PFSK-1 (cell line): ENCODE measurements around the gene CCL8.

Experiments used
- FOXP2 ChIP-seq: optimal IDR thresholded peaks from 2 replicates; pipeline ENCODE3; 2011; ENCODE audit warnings: borderline replicate concordance, control low read depth, inconsistent platforms; ENCODE audit not compliant: insufficient read depth; ENCODE audit errors: extremely low read length, extremely low read depth
- POLR2AphosphoS5 ChIP-seq: IDR thresholded peaks from 2 replicates; pipeline ENCODE4 v1.6.1; 2012; ENCODE audit warnings: low read depth, mild to moderate bottlenecking, control low read depth, low read length, moderate library complexity
- SIN3A ChIP-seq: IDR thresholded peaks from 2 replicates; pipeline ENCODE4 v1.6.1; 2012; ENCODE audit warnings: mild to moderate bottlenecking, low read length, moderate library complexity, borderline replicate concordance; ENCODE audit not compliant: insufficient read depth
- TAF1 ChIP-seq: IDR thresholded peaks from 2 replicates; pipeline ENCODE4 v1.6.1; 2012; ENCODE audit warnings: low read length, control low read depth, borderline replicate concordance; ENCODE audit not compliant: insufficient read depth
- TF ChIP-seq, protein P1 (sequence below), 2 experiments: IDR thresholded peaks; 2 replicates each; pipeline versions ENCODE4 v1.6.1 to v1.8.0; 2011 to 2012; ENCODE audit warnings: low read depth in 2 of 2, low read length in 2 of 2, control low read depth in 1 of 2, inconsistent platforms in 1 of 2, mild to moderate bottlenecking in 1 of 2, moderate library complexity in 1 of 2; ENCODE audit not compliant: insufficient read depth in 1 of 2

Gene CCL8

DNA sequence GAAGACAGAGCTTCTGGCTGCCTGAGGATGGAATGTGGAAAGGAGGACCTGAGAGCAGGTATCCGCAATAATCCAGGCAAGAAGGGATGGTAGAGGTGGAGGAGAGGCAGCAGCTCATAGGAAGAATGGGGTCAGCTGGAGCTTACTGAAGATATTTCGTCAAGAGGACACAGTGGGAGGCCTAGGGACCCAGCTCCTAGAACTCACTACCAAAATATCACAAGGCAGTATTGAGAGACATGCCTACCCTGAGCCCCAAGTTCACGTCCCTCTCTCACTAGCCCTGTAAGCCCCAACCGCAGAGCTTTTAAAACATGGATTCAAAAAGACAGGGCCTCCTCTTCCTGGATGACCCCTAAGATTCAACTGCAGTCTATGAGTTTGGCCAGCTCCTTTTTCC is 14.2 kb upstream of the CCL8 start:
- no peak for TF ChIP-seq SIN3A
- TF ChIP-seq POLR2AphosphoS5: no peak
- TF ChIP-seq TAF1: no peak
- TF ChIP-seq FOXP2: no peak
- TF ChIP-seq, protein P1, sequence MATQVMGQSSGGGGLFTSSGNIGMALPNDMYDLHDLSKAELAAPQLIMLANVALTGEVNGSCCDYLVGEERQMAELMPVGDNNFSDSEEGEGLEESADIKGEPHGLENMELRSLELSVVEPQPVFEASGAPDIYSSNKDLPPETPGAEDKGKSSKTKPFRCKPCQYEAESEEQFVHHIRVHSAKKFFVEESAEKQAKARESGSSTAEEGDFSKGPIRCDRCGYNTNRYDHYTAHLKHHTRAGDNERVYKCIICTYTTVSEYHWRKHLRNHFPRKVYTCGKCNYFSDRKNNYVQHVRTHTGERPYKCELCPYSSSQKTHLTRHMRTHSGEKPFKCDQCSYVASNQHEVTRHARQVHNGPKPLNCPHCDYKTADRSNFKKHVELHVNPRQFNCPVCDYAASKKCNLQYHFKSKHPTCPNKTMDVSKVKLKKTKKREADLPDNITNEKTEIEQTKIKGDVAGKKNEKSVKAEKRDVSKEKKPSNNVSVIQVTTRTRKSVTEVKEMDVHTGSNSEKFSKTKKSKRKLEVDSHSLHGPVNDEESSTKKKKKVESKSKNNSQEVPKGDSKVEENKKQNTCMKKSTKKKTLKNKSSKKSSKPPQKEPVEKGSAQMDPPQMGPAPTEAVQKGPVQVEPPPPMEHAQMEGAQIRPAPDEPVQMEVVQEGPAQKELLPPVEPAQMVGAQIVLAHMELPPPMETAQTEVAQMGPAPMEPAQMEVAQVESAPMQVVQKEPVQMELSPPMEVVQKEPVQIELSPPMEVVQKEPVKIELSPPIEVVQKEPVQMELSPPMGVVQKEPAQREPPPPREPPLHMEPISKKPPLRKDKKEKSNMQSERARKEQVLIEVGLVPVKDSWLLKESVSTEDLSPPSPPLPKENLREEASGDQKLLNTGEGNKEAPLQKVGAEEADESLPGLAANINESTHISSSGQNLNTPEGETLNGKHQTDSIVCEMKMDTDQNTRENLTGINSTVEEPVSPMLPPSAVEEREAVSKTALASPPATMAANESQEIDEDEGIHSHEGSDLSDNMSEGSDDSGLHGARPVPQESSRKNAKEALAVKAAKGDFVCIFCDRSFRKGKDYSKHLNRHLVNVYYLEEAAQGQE (IDR thresholded peaks at IDR 0.05; ENCODE audit: insufficient read depth in 1 of 2, low read depth in 2 of 2, low read length in 2 of 2): no peak

DNA sequence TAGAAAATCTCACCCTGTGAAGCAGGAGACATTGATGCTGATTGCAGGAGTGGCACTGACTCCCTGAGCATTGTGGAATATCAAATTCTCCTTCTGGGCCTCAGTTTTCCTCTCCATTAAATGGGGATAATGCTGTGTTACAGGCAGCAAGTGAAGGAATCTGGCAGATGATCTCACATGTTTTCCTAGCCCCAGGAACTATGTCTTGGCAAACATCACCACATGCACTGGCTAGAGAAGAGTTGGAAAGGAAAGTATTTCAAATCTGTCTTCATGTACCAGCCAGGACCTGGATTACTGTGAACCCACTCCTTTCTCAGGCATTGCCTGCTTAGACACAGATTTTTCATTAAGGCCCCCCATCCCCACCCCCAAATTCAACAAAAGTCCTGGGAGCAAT is 13.6 kb upstream of the CCL8 start:
- TF ChIP-seq POLR2AphosphoS5 (no peak), TAF1 (no peak), FOXP2 (no peak), SIN3A (no peak)
- TF ChIP-seq, protein P1 (IDR thresholded peaks at IDR 0.05; ENCODE audit: insufficient read depth in 1 of 2, low read depth in 2 of 2, low read length in 2 of 2): no peak

DNA sequence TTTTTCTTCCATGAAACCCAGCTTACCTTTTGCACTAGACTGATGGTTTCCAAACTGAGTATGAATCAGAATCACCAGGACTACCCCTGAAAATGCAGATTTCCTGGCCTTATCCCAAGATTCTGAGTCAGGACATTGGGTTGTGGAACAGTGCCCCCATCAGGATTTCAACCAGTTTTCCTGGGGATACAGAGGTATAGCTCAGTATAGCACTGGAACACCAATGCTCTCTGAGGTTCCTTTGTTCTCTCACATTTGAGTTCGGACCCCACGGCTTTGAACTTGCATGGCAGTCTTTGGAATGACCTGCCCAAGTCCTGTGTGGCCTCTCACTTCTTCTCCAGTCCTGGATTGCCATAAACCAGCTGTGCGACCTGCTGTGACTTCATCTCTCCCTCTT is 12.8 kb upstream of the CCL8 start:
- no peak for TF ChIP-seq POLR2AphosphoS5
- TF ChIP-seq, protein P1 (IDR thresholded peaks at IDR 0.05; ENCODE audit: insufficient read depth in 1 of 2, low read depth in 2 of 2, low read length in 2 of 2): no peak
- TF ChIP-seq FOXP2: no peak
- no peak for TF ChIP-seq TAF1
- no peak for TF ChIP-seq SIN3A

DNA sequence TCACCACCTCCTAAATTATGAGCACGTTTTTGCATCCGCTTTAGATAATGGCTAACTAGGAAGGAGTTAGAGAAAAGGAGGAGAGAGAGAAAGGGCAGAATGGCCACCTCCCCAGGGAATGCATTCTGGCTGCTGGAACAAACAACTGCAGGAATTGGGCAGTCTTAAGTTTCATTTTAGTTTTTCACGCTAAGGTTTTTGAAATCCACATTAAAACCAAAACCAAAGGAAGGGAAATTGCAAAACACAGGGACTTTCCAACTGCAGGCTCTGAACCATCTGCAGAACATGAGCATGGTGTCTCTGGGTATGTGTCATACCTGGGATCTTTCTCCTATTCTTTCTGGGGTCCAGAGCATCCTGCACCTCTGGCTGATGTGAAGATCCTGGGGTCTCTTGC is 12.1 kb upstream of the CCL8 start:
- no peak for TF ChIP-seq TAF1
- no peak for TF ChIP-seq POLR2AphosphoS5
- no peak for TF ChIP-seq SIN3A
- no peak for TF ChIP-seq FOXP2
- TF ChIP-seq, protein P1 (IDR thresholded peaks at IDR 0.05; ENCODE audit: insufficient read depth in 1 of 2, low read depth in 2 of 2, low read length in 2 of 2): no peak

DNA sequence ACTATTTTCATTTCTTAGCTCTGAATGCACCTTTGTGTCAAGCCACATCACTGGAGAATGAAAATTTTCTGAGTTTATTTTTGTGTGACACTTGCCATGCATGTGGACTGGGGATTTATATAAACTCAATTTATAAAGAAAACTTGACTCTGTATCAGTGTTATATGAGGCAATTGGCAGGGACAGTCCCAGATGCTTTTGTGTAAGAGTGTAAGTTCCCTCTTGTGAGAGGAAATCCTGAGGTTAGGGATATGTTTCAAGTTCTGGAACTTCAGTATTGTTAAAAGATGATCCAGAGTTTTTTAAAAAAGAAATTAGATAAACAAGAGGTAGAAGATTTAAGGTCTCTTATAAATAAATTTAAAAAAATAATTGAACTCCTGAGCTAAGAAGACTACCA is 10.9 kb upstream of the CCL8 start:
- TF ChIP-seq TAF1 (no peak), SIN3A (no peak), POLR2AphosphoS5 (no peak), FOXP2 (no peak)
- TF ChIP-seq, protein P1 (IDR thresholded peaks at IDR 0.05; ENCODE audit: insufficient read depth in 1 of 2, low read depth in 2 of 2, low read length in 2 of 2): no peak
